ENCODE results near the gene TMEM145.

The TMEM145 gene

DNA sequence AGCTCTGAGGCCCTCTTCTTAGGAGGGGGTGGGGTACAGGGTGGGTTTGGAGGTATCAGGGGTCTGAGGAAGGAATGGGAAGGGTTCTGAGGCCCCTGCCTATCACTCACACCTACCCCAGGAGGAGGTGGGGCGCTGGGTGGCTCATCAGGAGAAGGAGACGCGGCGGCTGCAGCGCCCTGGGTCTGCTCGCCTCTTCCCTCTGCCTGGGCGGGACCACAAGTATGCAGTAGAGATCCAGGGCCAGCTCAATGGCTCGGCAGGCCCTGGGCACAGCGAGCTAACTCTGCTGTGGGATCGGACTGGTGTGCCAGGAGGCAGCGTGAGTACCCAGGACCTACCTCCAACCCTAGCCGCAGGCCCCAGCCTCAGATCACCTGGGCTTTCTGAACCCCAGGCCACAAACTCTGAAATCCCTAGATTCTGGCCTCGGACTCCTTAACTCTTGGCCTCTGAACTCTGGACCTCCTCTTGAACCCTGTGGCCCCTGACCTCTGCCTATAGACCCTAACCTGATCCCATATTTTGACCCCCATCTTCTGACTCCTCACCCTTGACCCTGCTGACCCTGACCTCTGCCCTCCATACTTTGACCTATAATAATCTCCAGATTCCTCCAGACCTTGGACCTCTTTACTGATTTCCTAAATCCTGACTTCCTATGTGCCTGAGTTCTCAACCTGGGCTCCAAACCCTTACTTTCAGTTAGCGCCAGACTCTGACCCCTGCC lies 36.4 kb downstream of the TMEM145 start:
- no peaks in the 10 kb centered on the region for H3K4me1 ChIP-seq (ENCODE audit: low read length)
- no peaks in the 10 kb centered on the region for H3K79me2 ChIP-seq (ENCODE audit: low read length)

DNA sequence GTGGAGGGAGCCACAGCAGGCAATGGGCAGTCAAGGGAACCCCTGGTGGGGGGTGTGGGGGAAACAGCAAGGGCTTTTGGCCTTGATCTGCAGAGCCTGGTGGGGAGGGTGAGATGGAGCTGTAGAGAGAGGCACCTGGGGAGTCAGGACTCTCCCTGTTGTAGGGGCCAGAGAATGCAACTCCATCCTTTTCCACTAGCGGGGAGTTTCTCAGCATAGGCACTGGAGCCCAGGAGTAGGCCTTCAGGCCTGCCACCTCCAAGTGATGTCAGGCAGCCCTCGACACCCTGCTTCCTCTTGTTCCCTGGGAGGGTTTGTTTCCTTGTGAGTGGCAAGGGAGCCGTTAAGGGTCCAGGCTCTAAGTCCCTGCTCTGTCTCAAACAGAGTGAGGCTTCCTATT lies 37.3 kb downstream of the TMEM145 start:
- no peak for TF ChIP-seq EZH2 (optimal IDR thresholded peaks at IDR 0.05; ENCODE audit: low read depth, low read length)
- no peak for TF ChIP-seq EZH2phosphoT487 (IDR thresholded peaks at IDR 0.05; ENCODE audit: low read length)
- TF ChIP-seq, protein P1, sequence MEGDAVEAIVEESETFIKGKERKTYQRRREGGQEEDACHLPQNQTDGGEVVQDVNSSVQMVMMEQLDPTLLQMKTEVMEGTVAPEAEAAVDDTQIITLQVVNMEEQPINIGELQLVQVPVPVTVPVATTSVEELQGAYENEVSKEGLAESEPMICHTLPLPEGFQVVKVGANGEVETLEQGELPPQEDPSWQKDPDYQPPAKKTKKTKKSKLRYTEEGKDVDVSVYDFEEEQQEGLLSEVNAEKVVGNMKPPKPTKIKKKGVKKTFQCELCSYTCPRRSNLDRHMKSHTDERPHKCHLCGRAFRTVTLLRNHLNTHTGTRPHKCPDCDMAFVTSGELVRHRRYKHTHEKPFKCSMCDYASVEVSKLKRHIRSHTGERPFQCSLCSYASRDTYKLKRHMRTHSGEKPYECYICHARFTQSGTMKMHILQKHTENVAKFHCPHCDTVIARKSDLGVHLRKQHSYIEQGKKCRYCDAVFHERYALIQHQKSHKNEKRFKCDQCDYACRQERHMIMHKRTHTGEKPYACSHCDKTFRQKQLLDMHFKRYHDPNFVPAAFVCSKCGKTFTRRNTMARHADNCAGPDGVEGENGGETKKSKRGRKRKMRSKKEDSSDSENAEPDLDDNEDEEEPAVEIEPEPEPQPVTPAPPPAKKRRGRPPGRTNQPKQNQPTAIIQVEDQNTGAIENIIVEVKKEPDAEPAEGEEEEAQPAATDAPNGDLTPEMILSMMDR (IDR thresholded peaks at IDR 0.05; ENCODE audit: low read length), result no peak
- Histone ChIP-seq H4K20me1 (ENCODE audit: insufficient read depth, low read length) (no peaks in the 10 kb centered on the region), H3K27ac (ENCODE audit: low read length) (no peak overlapping the region), H3K27me3 (replicated peaks; ENCODE audit: insufficient read depth, low read length) (no peaks in the 10 kb centered on the region), H3K9ac (ENCODE audit: low read length) (no peak overlapping the region), H3K9me3 (replicated peaks; ENCODE audit: insufficient read depth, low read length) (no peaks in the 10 kb centered on the region), H3K4me2 (ENCODE audit: low read depth, low read length) (no peak overlapping the region), H3F3A (ENCODE audit: insufficient read depth, low read length) (no peaks in the 10 kb centered on the region), H2AFZ (ENCODE audit: low read length) (no peak overlapping the region), H3K79me2 (ENCODE audit: low read length) (no peaks in the 10 kb centered on the region), H3K4me1 (ENCODE audit: low read length) (no peaks in the 10 kb centered on the region), H3K36me3 (replicated peaks; ENCODE audit: insufficient read depth, low read length) (no peaks in the 10 kb centered on the region), H3K9me2 (replicated peaks; ENCODE audit: insufficient read depth, low read length) (no peaks in the 10 kb centered on the region), H3K4me3 (ENCODE audit: low read length) (no peak overlapping the region)
- DNase-seq, result no peak

More for the DNA sequence above, 36.4 kb downstream of the TMEM145 start:
- no peak overlapping the region for H3K4me2 ChIP-seq (ENCODE audit: low read depth, low read length)
- no peak overlapping the region for H3K9ac ChIP-seq (ENCODE audit: low read length)
- H3F3A ChIP-seq (ENCODE audit: insufficient read depth, low read length), result no peaks in the 10 kb centered on the region
- H3K27ac ChIP-seq (ENCODE audit: low read length), result no peak overlapping the region
- H4K20me1 ChIP-seq (ENCODE audit: insufficient read depth, low read length), result no peaks in the 10 kb centered on the region
- no peaks in the 10 kb centered on the region for H3K27me3 ChIP-seq (replicated peaks; ENCODE audit: insufficient read depth, low read length)
- no peak overlapping the region for H2AFZ ChIP-seq (ENCODE audit: low read length)
- no peaks in the 10 kb centered on the region for H3K36me3 ChIP-seq (replicated peaks; ENCODE audit: insufficient read depth, low read length)
- no peaks in the 10 kb centered on the region for H3K9me2 ChIP-seq (replicated peaks; ENCODE audit: insufficient read depth, low read length)
- no peak overlapping the region for H3K4me3 ChIP-seq (ENCODE audit: low read length)
- no peaks in the 10 kb centered on the region for H3K9me3 ChIP-seq (replicated peaks; ENCODE audit: insufficient read depth, low read length)
- no peak for DNase-seq
- TF ChIP-seq EZH2phosphoT487 (IDR thresholded peaks at IDR 0.05; ENCODE audit: low read length) (no peak), EZH2 (optimal IDR thresholded peaks at IDR 0.05; ENCODE audit: low read depth, low read length) (no peak)
- TF ChIP-seq, protein P1 (IDR thresholded peaks at IDR 0.05; ENCODE audit: low read length), result no peak

DNA sequence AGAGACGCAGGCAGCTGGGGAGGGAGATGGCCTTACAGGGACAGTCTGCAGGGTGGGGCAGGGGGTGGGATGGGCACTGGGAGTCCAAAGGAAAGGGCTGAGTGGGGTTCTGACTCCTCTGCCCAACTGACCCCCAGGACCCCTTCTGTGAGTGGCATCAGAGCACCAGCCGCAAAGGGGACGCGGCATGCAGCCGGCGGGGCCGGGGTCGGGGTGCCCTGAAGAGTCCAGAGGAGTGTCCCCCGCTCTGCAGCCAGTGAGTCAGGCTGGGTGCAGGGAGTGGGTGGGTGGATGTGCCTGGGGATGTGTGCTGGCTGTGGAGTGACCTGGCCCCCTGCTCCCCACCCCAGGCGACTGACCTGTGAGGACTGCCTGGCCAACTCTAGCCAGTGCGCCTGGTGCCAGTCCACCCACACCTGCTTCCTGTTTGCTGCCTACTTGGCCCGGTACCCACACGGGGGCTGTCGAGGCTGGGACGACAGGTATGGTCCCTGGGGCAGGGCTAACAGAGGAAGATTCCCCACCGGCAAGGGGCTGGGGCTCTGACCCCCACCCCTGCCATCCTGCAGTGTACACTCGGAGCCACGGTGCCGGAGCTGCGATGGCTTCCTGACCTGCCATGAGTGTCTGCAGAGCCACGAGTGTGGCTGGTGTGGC lies 38.1 kb downstream of the TMEM145 start:
- Histone ChIP-seq H3K27me3 (replicated peaks; ENCODE audit: insufficient read depth, low read length) (no peaks in the 10 kb centered on the region), H3K4me3 (ENCODE audit: low read length) (no peak overlapping the region), H3K79me2 (ENCODE audit: low read length) (no peaks in the 10 kb centered on the region), H2AFZ (ENCODE audit: low read length) (no peak overlapping the region), H3K9ac (ENCODE audit: low read length) (no peak overlapping the region), H3K36me3 (replicated peaks; ENCODE audit: insufficient read depth, low read length) (no peaks in the 10 kb centered on the region), H3K9me3 (replicated peaks; ENCODE audit: insufficient read depth, low read length) (no peaks in the 10 kb centered on the region), H4K20me1 (ENCODE audit: insufficient read depth, low read length) (no peaks in the 10 kb centered on the region), H3K9me2 (replicated peaks; ENCODE audit: insufficient read depth, low read length) (no peaks in the 10 kb centered on the region), H3K27ac (ENCODE audit: low read length) (no peak overlapping the region), H3K4me1 (ENCODE audit: low read length) (no peaks in the 10 kb centered on the region), H3F3A (ENCODE audit: insufficient read depth, low read length) (no peaks in the 10 kb centered on the region), H3K4me2 (ENCODE audit: low read depth, low read length) (no peak overlapping the region)
- no peak for TF ChIP-seq EZH2phosphoT487 (IDR thresholded peaks at IDR 0.05; ENCODE audit: low read length)
- TF ChIP-seq, protein P1 (IDR thresholded peaks at IDR 0.05; ENCODE audit: low read length), result no peak
- TF ChIP-seq EZH2 (optimal IDR thresholded peaks at IDR 0.05; ENCODE audit: low read depth, low read length), result no peak
- no peak for DNase-seq

All from MM.1S (cell line).